Amniotic epithelial cell (primary cell): Measurements from ENCODE around the gene CRYGB.

Experiments used
- DNase-seq: peaks from one replicate; pipeline ENCODE4 v3.0.0-alpha.2; 2010; ENCODE audit warnings: low read depth

The CRYGB gene

GRCh38 chr2:208146006-208146405, at the start of gene CRYGB:
CRYGB (minus strand) TSS chr2:208146158; CDS start chr2:208146120, 38 bp downstream.
- no peak for DNase-seq

GRCh38 chr2:208195531-208195930, 49.6 kb upstream of the CRYGB start:
- DNase-seq: no peak

- no peak for DNase-seq
Observed at GRCh38 chr2:208192611-208193236, 46.8 kb upstream of the CRYGB start.

- no peak for DNase-seq
Observed at GRCh38 chr2:208189810-208190503, 44.0 kb upstream of the CRYGB start, which contains the start of gene C2orf80. C2orf80 (minus strand) TSS chr2:208190030; CDS start chr2:208186986, 3,044 bp downstream.

- no peak for DNase-seq
Observed at GRCh38 chr2:208189069-208189809, 43.3 kb upstream of the CRYGB start.

GRCh38 chr2:208186893-208187292, 40.9 kb upstream of the CRYGB start:
- no peak for DNase-seq

- DNase-seq: no peak
Observed at GRCh38 chr2:208186465-208186864, 40.5 kb upstream of the CRYGB start.

- DNase-seq: no peak
Observed at GRCh38 chr2:208183972-208184705, 38.2 kb upstream of the CRYGB start.

- DNase-seq: no peak
Observed at GRCh38 chr2:208183526-208183925, 37.6 kb upstream of the CRYGB start.

- DNase-seq: no peak
Observed at GRCh38 chr2:208182835-208183234, 36.9 kb upstream of the CRYGB start.

- DNase-seq: peak; percentile 71
Observed at GRCh38 chr2:208179028-208179609, 33.2 kb upstream of the CRYGB start.

GRCh38 chr2:208175840-208176153, 29.8 kb upstream of the CRYGB start:
- no peak for DNase-seq

GRCh38 chr2:208175069-208175839, 29.3 kb upstream of the CRYGB start:
- peak; percentile 76 for DNase-seq

GRCh38 chr2:208174144-208174543, 28.2 kb upstream of the CRYGB start:
- DNase-seq: no peak

GRCh38 chr2:208172125-208172524, 26.2 kb upstream of the CRYGB start:
- no peak for DNase-seq

GRCh38 chr2:208164951-208165755, 19.2 kb upstream of the CRYGB start:
- no peak for DNase-seq

GRCh38 chr2:208163489-208163888, 17.5 kb upstream of the CRYGB start, which contains the start of gene CRYGA:
CRYGA (minus strand) TSS chr2:208163589; CDS start chr2:208163556, 33 bp downstream.
- no peak for DNase-seq

- DNase-seq: no peak
Observed at GRCh38 chr2:208156439-208156838, 10.5 kb upstream of the CRYGB start.

GRCh38 chr2:208153156-208153555, 7.2 kb upstream of the CRYGB start:
- peak; percentile 54 for DNase-seq

GRCh38 chr2:208150956-208151355, 5.0 kb upstream of the CRYGB start:
- DNase-seq: no peak
